ENCODE data around the gene HNF4A.

The HNF4A gene

GRCh38 chr20:44392776-44393607 lies 37.5 kb downstream of the HNF4A start:
- DNase-seq = no peak

GRCh38 chr20:44393608-44394451 lies 38.3 kb downstream of the HNF4A start:
- DNase-seq = no peak

- DNase-seq = no peak
Observed at GRCh38 chr20:44394452-44394701, 38.9 kb downstream of the HNF4A start.

GRCh38 chr20:44394702-44395460 lies 39.4 kb downstream of the HNF4A start:
- DNase-seq = no peak

- DNase-seq = no peak
Observed at GRCh38 chr20:44395461-44396340, 40.2 kb downstream of the HNF4A start.

GRCh38 chr20:44396369-44397130 lies 41.1 kb downstream of the HNF4A start:
- DNase-seq = no peak

- no peak for DNase-seq
Observed at GRCh38 chr20:44398335-44398734, 42.8 kb downstream of the HNF4A start.

GRCh38 chr20:44399446-44399845 lies 43.9 kb downstream of the HNF4A start:
- no peak for DNase-seq

- DNase-seq = no peak
Observed at GRCh38 chr20:44400671-44400969, 45.1 kb downstream of the HNF4A start.

- no peak for DNase-seq
Observed at GRCh38 chr20:44400970-44401769, 45.7 kb downstream of the HNF4A start.

- DNase-seq = no peak
Observed at GRCh38 chr20:44401770-44402390, 46.4 kb downstream of the HNF4A start.

- DNase-seq = no peak
Observed at GRCh38 chr20:44402391-44403193, 47.1 kb downstream of the HNF4A start.

- DNase-seq = no peak
Observed at GRCh38 chr20:44403194-44404112, 48.0 kb downstream of the HNF4A start.

- no peak for DNase-seq
Observed at GRCh38 chr20:44404204-44405181, 49.0 kb downstream of the HNF4A start.

GRCh38 chr20:44405257-44405656 lies 49.8 kb downstream of the HNF4A start:
- no peak for DNase-seq

GRCh38 chr20:44405785-44406571 lies 50.5 kb downstream of the HNF4A start:
- no peak for DNase-seq
